ENCODE data around the gene NKX2-4. TPM values are rescaled to one million over a fixed set of nuclear protein-coding genes. Genes with fewer than 3 reads are reported as not detected.
A peak's percentile ranks its signal among the peaks of the same experiment; 100 is the strongest.

NKX2-4 gene
- total RNA-seq, 1 donor from 2014 or later: not detected

DNA sequence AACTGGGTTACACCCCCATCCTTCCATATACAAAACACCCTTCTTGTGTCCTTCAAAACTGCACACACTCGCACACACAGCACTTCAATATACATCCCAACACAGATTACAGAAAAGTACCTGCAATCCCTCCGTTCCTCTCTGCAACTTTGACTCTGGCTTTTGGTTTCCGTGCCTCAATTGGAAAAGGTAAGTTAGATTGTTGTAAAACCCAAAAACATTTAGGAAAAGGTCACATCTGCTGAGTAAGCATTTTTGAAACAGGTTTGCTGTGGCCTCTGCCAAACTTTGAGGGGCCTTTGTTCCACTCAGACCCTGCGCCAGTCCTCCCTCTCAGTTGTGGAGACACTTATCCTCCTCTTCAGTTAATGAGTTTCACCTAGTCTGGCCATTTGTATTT, 4.2 kb downstream of the NKX2-4 start:
- Mint-ChIP-seq H3K9me3 (ENCODE audit: unreplicated experiment) (peaks cover 7% of the 10 kb centered on the region), H3K4me1 (ENCODE audit: low read depth, unreplicated experiment) (no peaks in the 10 kb centered on the region), H3K27me3 (ENCODE audit: low read depth, unreplicated experiment) (peaks cover 50% of the 10 kb centered on the region), H3K27ac (ENCODE audit: unreplicated experiment) (no peak overlapping the region), H3K36me3 (ENCODE audit: low read depth, unreplicated experiment) (peaks cover 4% of the 10 kb centered on the region), H3K4me3 (ENCODE audit: unreplicated experiment) (no peak overlapping the region)
- Histone ChIP-seq H3K4me3 (ENCODE audit: insufficient read depth, low read depth, low read length) (no peak overlapping the region), H3K4me1 (ENCODE audit: insufficient read depth, low read length) (no peaks in the 10 kb centered on the region), H3K79me2 (ENCODE audit: insufficient read depth, low read length) (no peaks in the 10 kb centered on the region), H3K27me3 (ENCODE audit: insufficient read depth, low read length) (peaks cover 72% of the 10 kb centered on the region), H3K27ac (ENCODE audit: low read depth, low read length) (no peak overlapping the region), H3K9me3 (ENCODE audit: insufficient read depth, low read depth, low read length) (no peaks in the 10 kb centered on the region), H3K9ac (ENCODE audit: low read length) (no peak overlapping the region), H4K20me1 (ENCODE audit: insufficient read depth, low read length) (peaks cover 34% of the 10 kb centered on the region), H2AFZ (ENCODE audit: low read depth, low read length) (no peak overlapping the region), H3K36me3 (ENCODE audit: insufficient read depth, low read length) (peaks cover 7% of the 10 kb centered on the region), H3K4me2 (ENCODE audit: low read length) (no peak overlapping the region)
- no peak for TF ChIP-seq EZH2 (IDR thresholded peaks at IDR 0.05; ENCODE audit: insufficient read depth, low read length)
- TF ChIP-seq, protein P1, sequence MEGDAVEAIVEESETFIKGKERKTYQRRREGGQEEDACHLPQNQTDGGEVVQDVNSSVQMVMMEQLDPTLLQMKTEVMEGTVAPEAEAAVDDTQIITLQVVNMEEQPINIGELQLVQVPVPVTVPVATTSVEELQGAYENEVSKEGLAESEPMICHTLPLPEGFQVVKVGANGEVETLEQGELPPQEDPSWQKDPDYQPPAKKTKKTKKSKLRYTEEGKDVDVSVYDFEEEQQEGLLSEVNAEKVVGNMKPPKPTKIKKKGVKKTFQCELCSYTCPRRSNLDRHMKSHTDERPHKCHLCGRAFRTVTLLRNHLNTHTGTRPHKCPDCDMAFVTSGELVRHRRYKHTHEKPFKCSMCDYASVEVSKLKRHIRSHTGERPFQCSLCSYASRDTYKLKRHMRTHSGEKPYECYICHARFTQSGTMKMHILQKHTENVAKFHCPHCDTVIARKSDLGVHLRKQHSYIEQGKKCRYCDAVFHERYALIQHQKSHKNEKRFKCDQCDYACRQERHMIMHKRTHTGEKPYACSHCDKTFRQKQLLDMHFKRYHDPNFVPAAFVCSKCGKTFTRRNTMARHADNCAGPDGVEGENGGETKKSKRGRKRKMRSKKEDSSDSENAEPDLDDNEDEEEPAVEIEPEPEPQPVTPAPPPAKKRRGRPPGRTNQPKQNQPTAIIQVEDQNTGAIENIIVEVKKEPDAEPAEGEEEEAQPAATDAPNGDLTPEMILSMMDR (IDR thresholded peaks at IDR 0.05; ENCODE audit: insufficient read depth, low read depth, low read length): no peak
- DNase-seq (ENCODE audit: low read depth): no peak
- FAIRE-seq: no peak

DNA sequence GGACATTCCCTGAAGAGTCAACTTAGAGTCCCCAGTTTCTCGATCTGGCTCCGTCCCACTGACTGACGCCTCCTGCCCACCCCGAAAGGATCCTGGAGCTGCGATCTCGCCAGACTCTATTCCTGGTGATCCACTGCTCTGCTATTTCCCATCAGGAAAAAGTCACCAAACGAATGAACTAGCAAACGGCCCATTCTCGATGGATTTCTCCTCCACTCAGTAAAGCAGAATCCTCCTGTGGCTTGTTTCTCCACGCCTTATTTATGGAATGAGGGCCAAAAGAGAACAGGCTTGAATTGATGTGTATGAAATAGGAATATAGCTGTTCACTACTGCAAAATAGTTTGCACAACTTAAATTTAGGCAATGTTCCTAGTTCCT, 5.4 kb downstream of the NKX2-4 start:
- H3K27me3 ChIP-seq (ENCODE audit: insufficient read depth, low read length): peaks cover 61% of the 10 kb centered on the region
- Mint-ChIP-seq H3K4me1 (ENCODE audit: low read depth, unreplicated experiment) (no peaks in the 10 kb centered on the region), H3K9me3 (ENCODE audit: unreplicated experiment) (peaks cover 2% of the 10 kb centered on the region), H3K4me3 (ENCODE audit: unreplicated experiment) (peak overlapping the region; percentile 77), H3K27me3 (ENCODE audit: low read depth, unreplicated experiment) (peaks cover 42% of the 10 kb centered on the region), H3K36me3 (ENCODE audit: low read depth, unreplicated experiment) (peaks cover 4% of the 10 kb centered on the region), H3K27ac (ENCODE audit: unreplicated experiment) (peak overlapping the region; percentile 75)
- H3K36me3 ChIP-seq (ENCODE audit: insufficient read depth, low read length): peaks cover 12% of the 10 kb centered on the region
- no peaks in the 10 kb centered on the region for H3K9me3 ChIP-seq (ENCODE audit: insufficient read depth, low read depth, low read length)
- DNase-seq (ENCODE audit: low read depth) (no peak), FAIRE-seq (no peak)
- H3K79me2 ChIP-seq (ENCODE audit: insufficient read depth, low read length): no peaks in the 10 kb centered on the region
- TF ChIP-seq, protein P1 (IDR thresholded peaks at IDR 0.05; ENCODE audit: insufficient read depth, low read depth, low read length): no peak
- no peak for TF ChIP-seq EZH2 (IDR thresholded peaks at IDR 0.05; ENCODE audit: insufficient read depth, low read length)
- H3K27ac ChIP-seq (ENCODE audit: low read depth, low read length): no peak overlapping the region
- H3K9ac ChIP-seq (ENCODE audit: low read length): no peak overlapping the region
- no peaks in the 10 kb centered on the region for H3K4me1 ChIP-seq (ENCODE audit: insufficient read depth, low read length)
- no peak overlapping the region for H2AFZ ChIP-seq (ENCODE audit: low read depth, low read length)
- no peak overlapping the region for H3K4me3 ChIP-seq (ENCODE audit: insufficient read depth, low read depth, low read length)
- peak overlapping the region; percentile 49 for H3K4me2 ChIP-seq (ENCODE audit: low read length)
- H4K20me1 ChIP-seq (ENCODE audit: insufficient read depth, low read length): peaks cover 35% of the 10 kb centered on the region

DNA sequence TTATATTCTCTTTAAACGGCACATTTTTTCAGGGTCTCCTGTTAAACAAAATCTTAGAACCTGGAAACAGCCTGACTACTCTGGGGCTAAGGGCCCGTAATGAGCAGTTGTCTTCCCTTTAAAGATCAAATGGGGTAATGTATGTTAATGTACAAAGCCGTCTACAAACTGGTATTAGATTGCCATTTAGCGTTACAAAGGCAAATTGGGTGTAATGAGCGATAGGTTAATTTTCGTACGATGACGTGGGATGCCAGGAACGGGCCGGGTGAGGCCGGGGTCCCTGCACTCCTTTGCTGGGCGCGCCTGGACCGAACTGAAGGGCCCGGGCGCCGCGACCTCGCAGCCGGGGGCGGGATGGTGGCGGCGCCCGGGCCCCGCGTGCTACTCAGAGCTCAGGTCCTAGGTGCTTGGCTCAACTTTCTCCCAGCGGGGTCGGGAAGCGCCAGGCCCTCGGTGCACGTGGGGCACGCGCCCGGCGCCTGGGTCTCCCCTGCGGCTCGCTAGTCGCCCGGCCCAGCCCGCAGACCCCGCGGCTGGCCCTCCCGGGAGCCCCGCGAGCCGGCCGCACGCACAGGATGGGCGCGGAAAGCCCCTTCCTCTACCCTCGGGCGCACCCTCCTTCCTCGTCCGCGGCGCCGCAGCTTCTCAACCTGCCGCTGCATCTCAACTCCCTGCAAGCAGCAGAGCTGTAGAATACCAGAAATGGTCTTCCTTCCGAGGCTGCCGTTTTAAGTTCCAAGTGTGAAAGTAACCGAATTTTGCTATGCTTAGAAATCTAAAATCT, 5.9 kb downstream of the NKX2-4 start:
- TF ChIP-seq, protein P1 (IDR thresholded peaks at IDR 0.05; ENCODE audit: insufficient read depth, low read depth, low read length): no peak
- peak; percentile 65 for TF ChIP-seq EZH2 (IDR thresholded peaks at IDR 0.05; ENCODE audit: insufficient read depth, low read length)
- H3K4me2 ChIP-seq (ENCODE audit: low read length): peak overlapping the region; percentile 49
- H3K4me3 Mint-ChIP-seq (ENCODE audit: unreplicated experiment): peak overlapping the region; percentile 77
- peak overlapping the region; percentile 75 for H3K27ac Mint-ChIP-seq (ENCODE audit: unreplicated experiment)
- H3K36me3 ChIP-seq (ENCODE audit: insufficient read depth, low read length): peaks cover 17% of the 10 kb centered on the region
- no peaks in the 10 kb centered on the region for H3K79me2 ChIP-seq (ENCODE audit: insufficient read depth, low read length)
- H3K27me3 ChIP-seq (ENCODE audit: insufficient read depth, low read length): peaks cover 56% of the 10 kb centered on the region
- H3K4me1 Mint-ChIP-seq (ENCODE audit: low read depth, unreplicated experiment): no peaks in the 10 kb centered on the region
- H3K4me3 ChIP-seq (ENCODE audit: insufficient read depth, low read depth, low read length): no peak overlapping the region
- H3K9me3 ChIP-seq (ENCODE audit: insufficient read depth, low read depth, low read length): no peaks in the 10 kb centered on the region
- H2AFZ ChIP-seq (ENCODE audit: low read depth, low read length): no peak overlapping the region
- H3K4me1 ChIP-seq (ENCODE audit: insufficient read depth, low read length): no peaks in the 10 kb centered on the region
- no peak overlapping the region for H3K9ac ChIP-seq (ENCODE audit: low read length)
- H4K20me1 ChIP-seq (ENCODE audit: insufficient read depth, low read length): peaks cover 40% of the 10 kb centered on the region
- FAIRE-seq: no peak
- no peak for DNase-seq (ENCODE audit: low read depth)
- peaks cover 6% of the 10 kb centered on the region for H3K36me3 Mint-ChIP-seq (ENCODE audit: low read depth, unreplicated experiment)
- H3K27ac ChIP-seq (ENCODE audit: low read depth, low read length): no peak overlapping the region
- H3K27me3 Mint-ChIP-seq (ENCODE audit: low read depth, unreplicated experiment): peaks cover 42% of the 10 kb centered on the region
- peaks cover 2% of the 10 kb centered on the region for H3K9me3 Mint-ChIP-seq (ENCODE audit: unreplicated experiment)

Data from astrocyte (in vitro differentiated cells and primary cell).